GM06990 (cell line): Measurements from ENCODE around the gene GALNT13.

Source experiments
- DNase-seq: peaks from one replicate; pipeline ENCODE4 v3.0.0-alpha.2; 2011; ENCODE audit not compliant: insufficient read length; ENCODE audit errors: extremely low read depth
- H3K27me3 ChIP-seq: replicated peaks from 2 replicates; pipeline ENCODE4 v1.6.0; 2011; ENCODE audit warnings: low read length; ENCODE audit not compliant: control insufficient read depth, insufficient read depth
- H3K36me3 ChIP-seq: 2 replicates; pipeline ENCODE4 v1.5.1; 2011; ENCODE audit warnings: low read length; ENCODE audit not compliant: control insufficient read depth, insufficient read depth
- H3K4me3 ChIP-seq: replicated peaks from 2 replicates; pipeline ENCODE4 v1.5.1; 2011; ENCODE audit warnings: low read depth, mild to moderate bottlenecking, control low read depth, low read length
- TF ChIP-seq, protein P1 (sequence below): IDR thresholded peaks from 2 replicates; pipeline ENCODE4 v1.5.1; 2011; ENCODE audit warnings: low read length, control low read depth, mild to moderate bottlenecking, inconsistent platforms; ENCODE audit not compliant: insufficient read depth, poor library complexity, severe bottlenecking

The GALNT13 gene

DNA sequence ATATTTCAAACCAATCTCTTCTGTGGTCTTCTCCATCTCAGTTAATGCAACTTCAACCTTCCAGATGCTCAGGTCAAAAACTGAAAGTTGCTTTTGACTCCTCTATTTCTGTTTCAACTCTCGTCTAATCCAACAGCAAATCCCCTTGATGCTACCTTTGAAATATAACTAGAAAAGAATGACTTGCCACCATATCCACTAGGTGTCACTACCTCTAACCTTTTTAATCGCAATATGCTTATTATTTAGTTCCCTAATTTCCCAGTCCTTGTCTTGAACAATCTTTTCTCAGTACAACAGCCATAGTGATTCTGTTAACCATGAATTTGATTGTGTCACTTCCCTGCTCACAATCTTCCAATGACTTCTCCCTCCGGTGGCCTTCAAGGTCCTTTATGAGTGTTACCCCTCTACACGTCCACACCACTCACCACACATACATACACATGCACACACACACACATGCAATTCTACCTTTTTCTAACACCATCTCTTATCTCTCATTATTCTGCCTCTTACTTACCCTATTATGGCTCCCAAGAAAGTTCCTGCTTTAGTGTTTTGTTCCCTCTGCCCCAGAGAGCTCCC is 581.3 kb downstream of the GALNT13 start:
- Histone ChIP-seq H3K27me3 (no peaks in the 10 kb centered on the region), H3K36me3 (no peaks in the 10 kb centered on the region), H3K4me3 (no peak overlapping the region)
- no peak for DNase-seq
- TF ChIP-seq, protein P1, sequence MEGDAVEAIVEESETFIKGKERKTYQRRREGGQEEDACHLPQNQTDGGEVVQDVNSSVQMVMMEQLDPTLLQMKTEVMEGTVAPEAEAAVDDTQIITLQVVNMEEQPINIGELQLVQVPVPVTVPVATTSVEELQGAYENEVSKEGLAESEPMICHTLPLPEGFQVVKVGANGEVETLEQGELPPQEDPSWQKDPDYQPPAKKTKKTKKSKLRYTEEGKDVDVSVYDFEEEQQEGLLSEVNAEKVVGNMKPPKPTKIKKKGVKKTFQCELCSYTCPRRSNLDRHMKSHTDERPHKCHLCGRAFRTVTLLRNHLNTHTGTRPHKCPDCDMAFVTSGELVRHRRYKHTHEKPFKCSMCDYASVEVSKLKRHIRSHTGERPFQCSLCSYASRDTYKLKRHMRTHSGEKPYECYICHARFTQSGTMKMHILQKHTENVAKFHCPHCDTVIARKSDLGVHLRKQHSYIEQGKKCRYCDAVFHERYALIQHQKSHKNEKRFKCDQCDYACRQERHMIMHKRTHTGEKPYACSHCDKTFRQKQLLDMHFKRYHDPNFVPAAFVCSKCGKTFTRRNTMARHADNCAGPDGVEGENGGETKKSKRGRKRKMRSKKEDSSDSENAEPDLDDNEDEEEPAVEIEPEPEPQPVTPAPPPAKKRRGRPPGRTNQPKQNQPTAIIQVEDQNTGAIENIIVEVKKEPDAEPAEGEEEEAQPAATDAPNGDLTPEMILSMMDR, result peak; percentile 44

DNA sequence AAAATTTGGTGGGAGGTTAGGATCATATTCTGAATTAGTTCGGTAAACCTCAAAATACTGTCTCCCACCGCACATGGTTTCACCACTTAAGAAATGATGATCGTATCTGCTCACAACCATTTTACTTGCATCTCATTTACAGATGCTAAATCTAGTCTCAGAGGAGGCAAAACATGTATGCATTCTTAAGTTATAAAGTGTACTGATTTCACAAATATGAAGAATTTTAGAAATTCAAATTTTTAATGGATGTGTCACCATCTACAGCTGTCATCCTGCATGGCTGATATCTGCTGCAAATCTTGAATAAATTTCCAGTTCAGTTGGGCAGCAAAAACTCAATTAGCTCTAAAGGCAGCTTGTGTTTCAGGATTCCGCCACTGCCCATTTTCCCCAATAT is 583.4 kb downstream of the GALNT13 start:
- H3K27me3 ChIP-seq, result no peaks in the 10 kb centered on the region
- TF ChIP-seq, protein P1, result no peak
- no peaks in the 10 kb centered on the region for H3K36me3 ChIP-seq
- no peak for DNase-seq
- H3K4me3 ChIP-seq, result no peak overlapping the region

DNA sequence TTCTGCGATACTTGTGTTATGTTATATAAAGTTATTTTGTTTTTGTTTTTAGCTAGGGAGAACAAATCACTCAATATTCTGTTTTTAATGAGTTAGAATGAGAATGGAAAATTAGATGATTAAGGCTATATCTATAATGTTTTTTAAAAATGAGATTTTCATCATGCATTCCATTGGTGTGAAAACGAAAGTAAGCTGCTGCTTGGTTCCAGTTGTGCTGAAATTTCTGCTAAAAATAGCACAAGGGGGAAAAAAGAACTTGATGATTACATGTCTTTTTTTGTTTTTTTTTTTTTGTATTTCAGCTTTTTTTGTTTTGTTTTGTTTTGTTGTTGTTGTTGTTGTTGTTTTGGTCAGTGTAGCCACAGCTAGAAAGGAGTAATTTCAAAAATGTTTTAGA is 584.1 kb downstream of the GALNT13 start:
- Histone ChIP-seq H3K36me3 (no peaks in the 10 kb centered on the region), H3K4me3 (no peak overlapping the region), H3K27me3 (no peaks in the 10 kb centered on the region)
- DNase-seq, result no peak
- TF ChIP-seq, protein P1, result no peak

DNA sequence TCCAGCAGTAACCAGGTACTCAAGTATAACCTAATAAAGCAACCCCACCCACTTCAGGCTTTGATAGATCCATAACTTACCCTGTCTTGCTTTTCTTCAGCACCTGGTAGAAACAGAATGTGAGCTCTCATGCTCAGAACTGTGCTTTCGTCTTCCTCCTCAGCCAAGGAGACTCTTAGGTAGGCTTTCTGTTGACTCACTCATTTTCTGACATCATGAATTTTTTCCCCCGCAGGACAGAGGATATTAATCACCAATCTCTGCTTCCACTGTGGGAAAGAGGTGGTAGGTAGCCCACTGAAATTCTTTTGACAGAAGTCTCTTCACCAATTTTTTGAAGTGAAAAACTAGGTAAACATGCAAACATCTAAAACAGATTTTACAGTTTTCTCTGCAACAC is 585.6 kb downstream of the GALNT13 start:
- Histone ChIP-seq H3K36me3 (no peaks in the 10 kb centered on the region), H3K27me3 (no peaks in the 10 kb centered on the region), H3K4me3 (no peak overlapping the region)
- DNase-seq, result no peak
- TF ChIP-seq, protein P1, result no peak

DNA sequence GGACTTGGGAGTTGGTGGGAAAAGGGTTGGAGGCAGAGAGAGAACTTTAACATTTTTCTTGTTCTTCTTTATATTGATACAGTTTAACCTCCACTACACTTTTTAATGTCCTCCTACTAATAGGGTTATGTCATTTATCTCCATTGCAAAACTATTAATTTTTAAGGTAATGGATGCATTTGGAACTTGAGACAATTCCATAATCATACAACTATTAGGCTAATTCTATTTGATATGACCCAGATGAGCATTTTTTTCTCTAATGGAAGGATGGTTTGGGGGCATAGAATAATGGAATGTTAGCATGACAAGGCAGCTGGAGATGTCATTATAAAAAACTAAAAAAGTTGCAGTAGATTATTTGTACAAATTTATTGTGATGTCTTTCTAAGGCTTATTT is 587.6 kb downstream of the GALNT13 start:
- H3K27me3 ChIP-seq, result no peaks in the 10 kb centered on the region
- TF ChIP-seq, protein P1, result no peak
- no peaks in the 10 kb centered on the region for H3K36me3 ChIP-seq
- H3K4me3 ChIP-seq, result no peak overlapping the region
- no peak for DNase-seq

DNA sequence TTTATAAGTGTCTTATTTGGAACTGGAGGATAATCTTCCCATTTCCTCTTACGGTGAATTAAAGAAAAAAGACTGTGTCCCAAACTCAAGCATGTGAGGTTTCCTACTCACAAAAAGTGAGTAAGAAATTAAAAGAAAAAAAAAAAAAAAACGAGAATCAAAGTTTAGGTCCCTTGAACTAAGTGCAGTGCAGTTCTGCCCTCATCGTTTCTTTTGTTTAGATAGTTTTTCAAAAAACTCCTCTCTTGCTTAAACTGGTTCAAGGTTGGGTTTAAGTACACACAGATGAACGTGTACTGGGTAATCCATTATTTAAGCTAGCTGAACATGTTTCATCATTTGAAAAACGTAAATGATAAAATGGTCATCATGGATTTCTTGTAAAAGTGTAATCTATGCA is 590.9 kb downstream of the GALNT13 start:
- no peak for DNase-seq
- no peaks in the 10 kb centered on the region for H3K27me3 ChIP-seq
- no peaks in the 10 kb centered on the region for H3K36me3 ChIP-seq
- TF ChIP-seq, protein P1, result no peak
- H3K4me3 ChIP-seq, result no peak overlapping the region
